GM19025 (cell line): Measurements from ENCODE around the gene CD200R1L.

Experiments
- ATAC-seq: cut with Tn5 transposase; IDR thresholded peaks from one replicate; pipeline ENCODE4 v1.9.1; 2021; ENCODE audit warnings: mild to moderate bottlenecking, low read depth, moderate library complexity; ENCODE audit not compliant: unreplicated experiment

Gene CD200R1L

DNA sequence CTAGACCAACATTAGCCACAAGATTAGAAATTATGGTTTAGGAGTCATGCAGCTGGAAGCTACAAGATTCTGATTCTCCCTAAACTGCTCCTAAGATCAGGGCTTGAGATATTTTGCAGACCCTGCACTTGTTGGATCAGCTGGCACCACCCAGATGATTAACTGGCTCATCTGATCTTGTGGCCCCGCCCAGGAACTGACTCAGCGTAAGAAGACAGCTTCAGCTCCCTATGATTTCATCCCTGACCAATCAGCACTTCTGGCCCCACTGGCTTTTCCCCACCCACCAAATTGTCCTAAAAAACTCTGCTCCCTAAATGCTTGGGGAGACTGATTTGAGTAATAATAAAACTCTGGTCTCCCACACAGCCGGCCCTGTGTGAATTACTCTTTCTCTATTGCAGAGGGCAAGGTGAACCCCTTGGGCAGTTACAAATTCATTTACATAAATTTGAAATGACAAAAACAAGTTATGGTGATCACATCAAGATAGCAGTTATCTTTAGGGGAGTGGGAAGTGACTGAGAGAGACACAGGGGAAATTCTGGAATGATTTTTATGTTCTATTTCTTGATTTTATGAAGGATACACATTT is 76.5 kb downstream of the CD200R1L start:
- ATAC-seq: no peak

DNA sequence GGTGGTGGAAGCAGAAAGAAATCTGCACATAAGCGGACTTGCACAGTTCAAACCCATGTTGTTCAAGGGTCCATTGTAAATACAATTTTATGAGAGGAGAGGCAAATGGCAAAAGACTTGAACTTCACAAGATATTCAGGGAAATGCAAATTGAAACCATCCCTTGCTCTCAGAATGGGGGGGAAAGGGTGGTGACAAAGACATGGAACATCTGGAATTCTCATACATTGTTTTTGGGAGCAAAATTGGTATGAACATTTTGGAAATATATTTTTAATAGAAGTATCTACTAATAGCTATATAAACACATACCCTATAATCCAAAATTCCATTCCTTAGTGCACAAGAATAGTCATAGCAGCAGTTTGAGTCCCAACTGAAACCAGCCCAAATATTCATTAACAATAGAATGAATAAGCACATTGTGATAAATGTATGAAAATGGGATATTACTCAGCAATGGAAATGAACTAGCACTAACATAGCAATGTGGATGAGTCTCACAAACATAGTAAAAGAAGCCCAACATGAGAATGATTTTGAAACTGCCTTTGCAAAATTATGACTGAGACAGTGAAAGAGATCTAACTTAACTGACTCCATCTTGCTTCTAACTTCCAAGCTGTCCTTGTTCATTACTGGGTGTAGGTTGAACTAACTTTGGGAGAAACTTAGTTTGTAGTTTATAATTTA is 77.2 kb downstream of the CD200R1L start:
- ATAC-seq: no peak

DNA sequence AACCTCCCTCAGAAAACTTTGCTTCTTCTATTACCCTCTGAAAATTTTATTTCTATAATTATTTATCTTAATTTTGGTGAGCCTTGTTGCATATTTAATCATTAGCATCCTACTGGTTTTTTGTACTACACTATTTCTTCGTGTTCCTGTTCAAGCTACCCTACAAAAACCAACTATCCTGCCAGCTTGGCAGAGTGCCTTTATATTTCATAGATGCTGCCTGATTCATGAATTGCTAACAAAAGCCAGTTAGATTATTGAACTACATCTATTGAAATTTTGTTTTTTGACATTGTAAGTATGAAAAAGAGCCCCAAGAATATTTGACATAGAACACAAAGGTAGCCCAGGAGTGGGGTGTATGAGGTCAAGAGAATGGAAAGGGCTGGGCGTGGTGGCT is 78.9 kb downstream of the CD200R1L start:
- no peak for ATAC-seq

DNA sequence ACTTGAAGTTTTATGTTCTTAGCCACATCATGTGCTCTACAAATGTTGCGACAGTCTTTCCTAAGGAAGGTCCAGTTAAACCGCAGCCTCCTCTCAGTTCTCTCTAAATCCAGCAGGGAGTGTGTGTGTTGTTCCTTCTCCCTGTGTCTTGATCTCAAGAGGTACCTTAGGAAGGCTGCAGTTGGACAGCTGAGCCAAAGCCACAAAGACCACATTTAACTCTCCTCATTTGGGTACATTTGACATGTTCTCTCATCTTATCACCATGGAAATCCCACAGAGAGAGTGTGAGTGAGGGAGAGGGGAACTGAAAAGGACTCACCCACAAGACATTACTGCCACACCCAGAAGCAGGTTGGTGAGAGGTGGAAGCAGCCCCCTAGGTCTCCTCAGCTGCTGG is 79.5 kb downstream of the CD200R1L start:
- ATAC-seq: no peak
